ENCODE results near the gene HEATR5A. TPM values are rescaled to one million over a fixed set of nuclear protein-coding genes. Genes with fewer than 3 reads are reported as not detected.

HEATR5A gene
- polyA plus RNA-seq, 1 donor (not counting 4 experiments of a cell fraction or from before 2014, with no cell fraction given): 16.7 TPM

GRCh38 chr14:31408421-31408820 is 11.9 kb downstream of the HEATR5A start:
- dilution Hi-C loops (cut with MboI; ENCODE audit: extremely low pct_ligation_motif_present, low sequenced_read_pairs): no loop called here
- no peaks in the 10 kb centered on the region for H3K9me3 ChIP-seq (ENCODE audit: control insufficient read depth, low read depth, low read length)

DNA sequence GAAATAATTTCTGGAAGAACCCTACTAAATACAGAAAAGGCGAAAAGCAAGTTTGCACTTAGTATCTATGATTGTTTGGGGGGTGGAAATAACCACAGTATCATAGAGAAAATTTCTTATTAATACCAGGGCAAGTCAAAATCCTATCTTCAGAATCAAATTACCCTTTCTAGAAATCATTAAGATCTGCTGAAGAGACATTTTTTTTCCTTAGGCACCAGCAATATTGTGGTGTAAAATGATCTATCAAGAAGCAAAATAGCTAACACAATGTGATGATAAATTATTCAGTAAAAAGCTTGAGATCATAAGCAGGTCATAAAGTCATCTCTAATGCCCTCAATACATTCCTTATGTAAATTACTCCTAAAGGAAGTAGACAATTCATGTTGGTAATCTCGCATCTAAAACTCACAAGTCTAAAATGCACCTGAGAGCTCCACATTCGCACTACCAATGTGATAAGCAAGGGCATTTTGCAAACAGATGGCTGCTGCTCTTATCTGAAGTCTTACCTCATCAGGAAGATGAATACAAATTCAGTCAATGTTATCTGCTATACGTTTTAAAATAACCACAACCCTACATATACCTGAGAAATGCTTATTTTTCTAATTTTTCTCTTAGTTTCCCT is 14.6 kb downstream of the HEATR5A start:
- H3K4me3 ChIP-seq (ENCODE audit: control insufficient read depth in 2 of 3, extremely low read depth in 1 of 3, insufficient read depth in 2 of 3, low read depth in 1 of 3, low read length in 3 of 3): no peak overlapping the region
- H3K27me3 ChIP-seq (ENCODE audit: control insufficient read depth, extremely low read depth, insufficient read depth, low read length): no peaks in the 10 kb centered on the region
- dilution Hi-C loops (cut with MboI; ENCODE audit: extremely low pct_ligation_motif_present, low sequenced_read_pairs): no loop called here
- no peaks in the 10 kb centered on the region for H3K4me1 ChIP-seq (ENCODE audit: control insufficient read depth, extremely low read depth, insufficient read depth, low read length)
- FAIRE-seq (no peak), DNase-seq (ENCODE audit: low read depth, low spot score) (no peak)
- H2AFZ ChIP-seq (ENCODE audit: control insufficient read depth, low read length): no peak overlapping the region
- peaks cover 3% of the 10 kb centered on the region for H3K79me2 ChIP-seq (ENCODE audit: control insufficient read depth, insufficient read depth, low read length)
- H3K9me3 ChIP-seq (ENCODE audit: control insufficient read depth, low read depth, low read length): no peaks in the 10 kb centered on the region
- H3K9me1 ChIP-seq (ENCODE audit: control insufficient read depth, extremely low read depth, insufficient read depth, low read length): no peaks in the 10 kb centered on the region
- no peaks in the 10 kb centered on the region for H4K20me1 ChIP-seq (ENCODE audit: control insufficient read depth, extremely low read depth, insufficient read depth, low read length)
- no peak overlapping the region for H3K27ac ChIP-seq (ENCODE audit: control insufficient read depth, insufficient read depth, low read length)
- H3K4me2 ChIP-seq (ENCODE audit: control insufficient read depth, extremely low read depth, insufficient read depth, low read depth, low read length): no peak overlapping the region
- no peak overlapping the region for H3K9ac ChIP-seq (ENCODE audit: control insufficient read depth, extremely low read depth, insufficient read depth, low read length)
- H3K36me3 ChIP-seq (ENCODE audit: control insufficient read depth in 2 of 2, extremely low read depth in 1 of 2, insufficient read depth in 2 of 2, low read length in 2 of 2): peaks cover 3% of the 10 kb centered on the region in 2 experiments
- TF ChIP-seq CTCF (optimal IDR thresholded peaks at IDR 0.05 in 1 of 3, IDR thresholded peaks at IDR 0.05 in 1 of 3, conservative IDR thresholded peaks at IDR 0.05 in 1 of 3; ENCODE audit: extremely low read depth in 1 of 3, insufficient read depth in 2 of 3, low read length in 3 of 3) (no peak), EZH2 (IDR thresholded peaks at IDR 0.05; ENCODE audit: low read length) (no peak)

More at GRCh38 chr14:31408421-31408820, 11.9 kb downstream of the HEATR5A start:
- H3K36me3 ChIP-seq (ENCODE audit: control insufficient read depth in 2 of 2, extremely low read depth in 1 of 2, insufficient read depth in 2 of 2, low read length in 2 of 2): no peaks in the 10 kb centered on the region
- no peak overlapping the region for H3K4me2 ChIP-seq (ENCODE audit: control insufficient read depth, extremely low read depth, insufficient read depth, low read depth, low read length)
- H4K20me1 ChIP-seq (ENCODE audit: control insufficient read depth, extremely low read depth, insufficient read depth, low read length): no peaks in the 10 kb centered on the region
- peaks cover 5% of the 10 kb centered on the region for H3K79me2 ChIP-seq (ENCODE audit: control insufficient read depth, insufficient read depth, low read length)
- H3K4me1 ChIP-seq (ENCODE audit: control insufficient read depth, extremely low read depth, insufficient read depth, low read length): no peaks in the 10 kb centered on the region
- no peak overlapping the region for H3K9ac ChIP-seq (ENCODE audit: control insufficient read depth, extremely low read depth, insufficient read depth, low read length)
- no peaks in the 10 kb centered on the region for H3K9me1 ChIP-seq (ENCODE audit: control insufficient read depth, extremely low read depth, insufficient read depth, low read length)
- no peak for FAIRE-seq
- no peak overlapping the region for H2AFZ ChIP-seq (ENCODE audit: control insufficient read depth, low read length)
- H3K27ac ChIP-seq (ENCODE audit: control insufficient read depth, insufficient read depth, low read length): no peak overlapping the region
- DNase-seq (ENCODE audit: low read depth, low spot score): no peak
- H3K4me3 ChIP-seq (ENCODE audit: control insufficient read depth in 2 of 3, extremely low read depth in 1 of 3, insufficient read depth in 2 of 3, low read depth in 1 of 3, low read length in 3 of 3): no peak overlapping the region
- TF ChIP-seq CTCF (optimal IDR thresholded peaks at IDR 0.05 in 1 of 3, IDR thresholded peaks at IDR 0.05 in 1 of 3, conservative IDR thresholded peaks at IDR 0.05 in 1 of 3; ENCODE audit: extremely low read depth in 1 of 3, insufficient read depth in 2 of 3, low read length in 3 of 3): no peak
- TF ChIP-seq EZH2 (IDR thresholded peaks at IDR 0.05; ENCODE audit: low read length): no peak
- no peaks in the 10 kb centered on the region for H3K27me3 ChIP-seq (ENCODE audit: control insufficient read depth, extremely low read depth, insufficient read depth, low read length)

Data from keratinocyte (primary cell).